Small intestine (tissue), 7 donors: ENCODE measurements around the gene CDCA5. TPM values are rescaled to one million over a fixed set of nuclear protein-coding genes. Genes with fewer than 3 reads are reported as not detected.

Experiments used
- DNase-seq, 2 donors: peaks; one replicate each; pipeline versions ENCODE4 v3.0.0 to v3.0.0-alpha.2; 2013
- FAIRE-seq: peaks from 2 replicates; lab custom pipeline; 2012; peaks lifted over from hg19 to GRCh38; lab: Jason Lieb, UNC
- H3K27ac ChIP-seq, 3 donors: one replicate each; pipeline ENCODE4 v1.5.1; 2013; ENCODE audit warnings: low read length in 2 of 3, mild to moderate bottlenecking in 2 of 3, control low read depth in 1 of 3, inconsistent platforms in 1 of 3, low read depth in 1 of 3, moderate library complexity in 1 of 3
- H3K27me3 ChIP-seq, 3 donors: one replicate each; pipeline ENCODE4 v1.6.1; 2013; ENCODE audit warnings: low read length in 3 of 3, inconsistent platforms in 1 of 3; ENCODE audit not compliant: control insufficient read depth in 3 of 3, insufficient read depth in 3 of 3
- H3K36me3 ChIP-seq, 3 donors: one replicate each; pipeline ENCODE4 v1.6.1; 2013; ENCODE audit warnings: low read length in 3 of 3, inconsistent platforms in 1 of 3, low read depth in 1 of 3, mild to moderate bottlenecking in 1 of 3, moderate library complexity in 1 of 3; ENCODE audit not compliant: control insufficient read depth in 3 of 3, insufficient read depth in 2 of 3
- H3K4me1 ChIP-seq, 3 donors: one replicate each; pipeline ENCODE4 v1.6.1; 2013; ENCODE audit warnings: low read length in 2 of 3, inconsistent platforms in 1 of 3, low read depth in 1 of 3, mild to moderate bottlenecking in 1 of 3, moderate library complexity in 1 of 3; ENCODE audit not compliant: control insufficient read depth in 3 of 3, insufficient read depth in 2 of 3
- H3K4me3 ChIP-seq, 3 donors: one replicate each; pipeline ENCODE4 v1.5.1; 2013; ENCODE audit warnings: low read length in 3 of 3, control low read depth in 1 of 3, inconsistent platforms in 1 of 3, low read depth in 1 of 3, mild to moderate bottlenecking in 1 of 3, moderate library complexity in 1 of 3
- H3K9me3 ChIP-seq, 2 donors: one replicate each; pipeline ENCODE4 v1.6.1; 2013; ENCODE audit warnings: low read depth in 1 of 2, low read length in 1 of 2; ENCODE audit not compliant: control insufficient read depth in 2 of 2, insufficient read depth in 1 of 2
- WGBS, 3 donors: extraction: QIAGEN DNeasy Blood & Tissue Kit; methylation state at CpG; one replicate each; pipeline ENCODE4 v1.1.7; 2013; 5-methylcytosine and 5-hydroxymethylcytosine counted together
- polyA plus RNA-seq, 4 donors: library from polyadenylated mRNA; stranded (reverse) in 3 of 4; unstranded in 1 of 4; fragments of 200-250 nt in 3 of 4; fragments of 120-200 nt in 1 of 4; gene quantifications; one replicate each; pipeline versions ENCODE4 v1.2.1 to v1.2.3, GENCODE V29; 2013
- donor health status: healthy with polysubstance abuse.
- donor health status: control.
- donor health status: control.
- donor health status: Bipolar disorder and iron deficiency.
- donor health status: healthy.

CDCA5 gene
- polyA plus RNA-seq, 4 donors = 0.54 to 19.3 (median 8.8) TPM

GRCh38 chr11:65078151-65078550 is 5.7 kb downstream of the CDCA5 start:
- Histone ChIP-seq H3K27me3 (no peaks in the 10 kb centered on the region), H3K4me1 (peaks cover 0 to 15% (median 0%) of the 10 kb centered on the region in 3 donors), H3K9me3 (no peaks in the 10 kb centered on the region), H3K36me3 (peaks cover 0 to 23% (median 0%) of the 10 kb centered on the region in 3 donors), H3K27ac (peak overlapping the region in 2 of 3 donors; percentile 0 to 9), H3K4me3 (no peak overlapping the region)
- DNase-seq (peak; percentile 83 to 85), FAIRE-seq (no peak)
- WGBS, 3 donors = 16 to 43% (median 19%) methylated on average over 3 of the region's 3 CpGs

- Histone ChIP-seq H3K4me1 (peaks cover 0 to 9% (median 0%) of the 10 kb centered on the region in 3 donors), H3K27me3 (no peaks in the 10 kb centered on the region), H3K9me3 (no peaks in the 10 kb centered on the region), H3K36me3 (peaks cover 0 to 23% (median 0%) of the 10 kb centered on the region in 3 donors), H3K4me3 (no peak overlapping the region), H3K27ac (no peak overlapping the region)
- DNase-seq (no peak), FAIRE-seq (no peak)
- 82 to 86% (median 82%) methylated on average over 4 of the region's 4 CpGs for WGBS, 3 donors
Observed at GRCh38 chr11:65077451-65077850, 6.4 kb downstream of the CDCA5 start.

GRCh38 chr11:65072631-65072966 is 11.2 kb downstream of the CDCA5 start:
- FAIRE-seq (no peak), DNase-seq (no peak)
- Histone ChIP-seq H3K36me3 (peaks cover 0 to 5% (median 0%) of the 10 kb centered on the region in 3 donors), H3K4me1 (no peaks in the 10 kb centered on the region), H3K9me3 (no peaks in the 10 kb centered on the region), H3K27ac (no peak overlapping the region), H3K27me3 (no peaks in the 10 kb centered on the region), H3K4me3 (no peak overlapping the region)
- WGBS, 3 donors = 48 to 60% (median 59%) methylated on average over 1 of the region's 1 CpG

GRCh38 chr11:65071907-65072630 is 11.8 kb downstream of the CDCA5 start:
- FAIRE-seq = no peak
- no peaks in the 10 kb centered on the region for H3K4me1 ChIP-seq

GRCh38 chr11:65069217-65069616 is 14.6 kb downstream of the CDCA5 start:
- peaks cover 0 to 11% (median 0%) of the 10 kb centered on the region in 3 donors for H3K4me1 ChIP-seq
- H3K4me3 ChIP-seq = no peak overlapping the region
- no peaks in the 10 kb centered on the region for H3K36me3 ChIP-seq
- no peaks in the 10 kb centered on the region for H3K27me3 ChIP-seq
- FAIRE-seq = no peak
- peak in 1 of 2 donors; percentile 53 for DNase-seq
- WGBS, 3 donors = 51 to 55% (median 54%) methylated on average over 9 of the region's 9 CpGs
- no peaks in the 10 kb centered on the region for H3K9me3 ChIP-seq
- no peak overlapping the region for H3K27ac ChIP-seq

More at GRCh38 chr11:65071907-65072630, 11.8 kb downstream of the CDCA5 start:
- Histone ChIP-seq H3K9me3 (no peaks in the 10 kb centered on the region), H3K27ac (no peak overlapping the region), H3K27me3 (no peaks in the 10 kb centered on the region), H3K4me3 (no peak overlapping the region), H3K36me3 (peaks cover 0 to 5% (median 0%) of the 10 kb centered on the region in 3 donors)
- no peak for DNase-seq
- 48 to 51% (median 51%) methylated on average over 4 of the region's 4 CpGs for WGBS, 3 donors

- DNase-seq = no peak
- Histone ChIP-seq H3K36me3 (no peaks in the 10 kb centered on the region), H3K27ac (no peak overlapping the region), H3K4me3 (no peak overlapping the region), H3K4me1 (peaks cover 0 to 11% (median 0%) of the 10 kb centered on the region in 3 donors), H3K9me3 (no peaks in the 10 kb centered on the region), H3K27me3 (no peaks in the 10 kb centered on the region)
- WGBS, 3 donors = 83 to 85% (median 83%) methylated on average over 10 of the region's 10 CpGs
- FAIRE-seq = no peak
Observed at GRCh38 chr11:65067446-65067845, 16.4 kb downstream of the CDCA5 start.

GRCh38 chr11:65066805-65067291 is 17.0 kb downstream of the CDCA5 start:
- Histone ChIP-seq H3K27ac (no peak overlapping the region), H3K4me3 (no peak overlapping the region), H3K4me1 (peaks cover 0 to 11% (median 0%) of the 10 kb centered on the region in 3 donors), H3K36me3 (no peaks in the 10 kb centered on the region), H3K27me3 (no peaks in the 10 kb centered on the region), H3K9me3 (no peaks in the 10 kb centered on the region)
- FAIRE-seq (no peak), DNase-seq (no peak)
- 81 to 93% (median 86%) methylated on average over 4 of the region's 4 CpGs for WGBS, 3 donors

- H3K4me1 ChIP-seq = peaks cover 0 to 11% (median 0%) of the 10 kb centered on the region in 3 donors
- no peaks in the 10 kb centered on the region for H3K9me3 ChIP-seq
- H3K36me3 ChIP-seq = no peaks in the 10 kb centered on the region
- WGBS, 3 donors = 70 to 78% (median 73%) methylated on average over 10 to 11 of the region's 11 CpGs
- H3K27me3 ChIP-seq = no peaks in the 10 kb centered on the region
- DNase-seq (no peak), FAIRE-seq (no peak)
- no peak overlapping the region for H3K4me3 ChIP-seq
- H3K27ac ChIP-seq = no peak overlapping the region
Observed at GRCh38 chr11:65066315-65066714, 17.5 kb downstream of the CDCA5 start.
